ENCODE measurements around the gene MATN4. TPM values are rescaled to one million over a fixed set of nuclear protein-coding genes. Genes with fewer than 3 reads are reported as not detected.

The MATN4 gene
- total and polyA plus RNA-seq, 12 donors, result 0.06 to 0.28 (median 0.24) TPM; not detected in 9

DNA sequence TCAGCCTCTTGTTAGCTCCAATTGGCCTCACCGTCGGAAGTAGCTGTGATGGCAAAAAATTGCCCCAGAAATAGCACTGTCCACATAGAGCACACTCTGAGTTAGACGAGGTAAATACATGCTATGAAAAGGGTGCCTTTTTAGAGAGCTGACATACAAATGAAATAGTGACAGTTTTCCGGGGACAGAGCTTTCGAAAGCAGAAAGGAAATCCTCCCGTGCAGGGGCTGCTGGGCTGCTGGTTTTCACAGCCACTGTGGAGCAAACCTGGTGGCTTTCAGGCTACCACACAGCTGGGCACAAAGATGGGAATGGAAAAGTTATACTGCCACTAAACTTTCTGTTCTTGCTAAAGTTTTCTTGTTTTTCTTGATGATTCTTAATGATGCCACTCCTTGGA lies 62.0 kb downstream of the MATN4 start:
- intact Hi-C loops (cut with DNase I), result no loop called here
- H3K36me3 ChIP-seq, result no peaks in the 10 kb centered on the region
- H3K4me1 ChIP-seq, result no peaks in the 10 kb centered on the region
- DNase-seq, result no peak
- ATAC-seq, result no peak
- no peak overlapping the region for H3K4me3 ChIP-seq
- peaks cover 0 to 75% (median 53%) of the 10 kb centered on the region in 7 donors for H3K27me3 ChIP-seq
- H3K27ac ChIP-seq, result no peak overlapping the region
- WGBS, 2 donors, result 45 to 48% methylated on average over 6 of the region's 6 CpGs
- TF ChIP-seq, protein P1, sequence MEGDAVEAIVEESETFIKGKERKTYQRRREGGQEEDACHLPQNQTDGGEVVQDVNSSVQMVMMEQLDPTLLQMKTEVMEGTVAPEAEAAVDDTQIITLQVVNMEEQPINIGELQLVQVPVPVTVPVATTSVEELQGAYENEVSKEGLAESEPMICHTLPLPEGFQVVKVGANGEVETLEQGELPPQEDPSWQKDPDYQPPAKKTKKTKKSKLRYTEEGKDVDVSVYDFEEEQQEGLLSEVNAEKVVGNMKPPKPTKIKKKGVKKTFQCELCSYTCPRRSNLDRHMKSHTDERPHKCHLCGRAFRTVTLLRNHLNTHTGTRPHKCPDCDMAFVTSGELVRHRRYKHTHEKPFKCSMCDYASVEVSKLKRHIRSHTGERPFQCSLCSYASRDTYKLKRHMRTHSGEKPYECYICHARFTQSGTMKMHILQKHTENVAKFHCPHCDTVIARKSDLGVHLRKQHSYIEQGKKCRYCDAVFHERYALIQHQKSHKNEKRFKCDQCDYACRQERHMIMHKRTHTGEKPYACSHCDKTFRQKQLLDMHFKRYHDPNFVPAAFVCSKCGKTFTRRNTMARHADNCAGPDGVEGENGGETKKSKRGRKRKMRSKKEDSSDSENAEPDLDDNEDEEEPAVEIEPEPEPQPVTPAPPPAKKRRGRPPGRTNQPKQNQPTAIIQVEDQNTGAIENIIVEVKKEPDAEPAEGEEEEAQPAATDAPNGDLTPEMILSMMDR (IDR thresholded peaks at IDR 0.05), result no peak
- H3K9me3 ChIP-seq, result no peaks in the 10 kb centered on the region

Other genes starting within 250 kb of the MATN4 start
- under 1 TPM in 1 of 10 donors, not detected in 9; 0.09 TPM for gene KCNS1, start 207.2 kb downstream of the MATN4 start, total RNA-seq
- gene KCNS1, start 207.2 kb downstream of the MATN4 start, polyA plus RNA-seq, result under 1 TPM in 1 of 2 donors, not detected in 1; 0.04 TPM
- gene WFDC5, start 193.1 kb downstream of the MATN4 start, total RNA-seq, result not detected
- gene WFDC5, start 193.1 kb downstream of the MATN4 start, polyA plus RNA-seq, result not detected
- not detected for gene WFDC12, start 183.8 kb downstream of the MATN4 start, total RNA-seq
- not detected for gene WFDC12, start 183.8 kb downstream of the MATN4 start, polyA plus RNA-seq
- gene PI3, start 133.4 kb downstream of the MATN4 start, total RNA-seq, result 1 to 10 TPM in 1 of 10 donors, under 1 TPM in 1, not detected in 8; 0.57 to 1.9 TPM
- under 1 TPM in 1 of 2 donors, not detected in 1; 0.67 TPM for gene PI3, start 133.4 kb downstream of the MATN4 start, polyA plus RNA-seq
- not detected for gene SEMG1, start 101.3 kb downstream of the MATN4 start, total RNA-seq
- gene SEMG1, start 101.3 kb downstream of the MATN4 start, polyA plus RNA-seq, result not detected
- not detected for gene SEMG2, start 86.9 kb downstream of the MATN4 start, total RNA-seq
- not detected for gene SEMG2, start 86.9 kb downstream of the MATN4 start, polyA plus RNA-seq
- gene SLPI, start 53.7 kb downstream of the MATN4 start, total RNA-seq, result 1 to 10 TPM in 4 of 10 donors, under 1 TPM in 2, not detected in 4; 0.43 to 5.1 (median 1.2) TPM
- gene SLPI, start 53.7 kb downstream of the MATN4 start, polyA plus RNA-seq, result 1 to 10 TPM; 2.6 to 2.9 TPM
- not detected for gene RBPJL, start 1.5 kb downstream of the MATN4 start, total RNA-seq
- gene RBPJL, start 1.5 kb downstream of the MATN4 start, polyA plus RNA-seq, result under 1 TPM in 1 of 2 donors, not detected in 1; 0.06 TPM
- gene SDC4, start 40.1 kb upstream of the MATN4 start, total RNA-seq, result 100 to 1,000 TPM in 5 of 10 donors, 10 to 100 TPM in 5; 66.9 to 161 (median 102) TPM
- gene SDC4, start 40.1 kb upstream of the MATN4 start, polyA plus RNA-seq, result 10 to 100 TPM; 48.4 to 64.5 TPM
- 10 to 100 TPM; 13.9 to 27.9 (median 18.2) TPM for gene SYS1, start 54.9 kb upstream of the MATN4 start, total RNA-seq
- gene SYS1, start 54.9 kb upstream of the MATN4 start, polyA plus RNA-seq, result 10 to 100 TPM; 11.7 to 34.5 TPM
- gene TP53TG5, start 70.0 kb upstream of the MATN4 start, total RNA-seq, result 1 to 10 TPM in 8 of 10 donors, under 1 TPM in 2; 0.59 to 2.4 (median 1.3) TPM
- gene TP53TG5, start 70.0 kb upstream of the MATN4 start, polyA plus RNA-seq, result 1 to 10 TPM in 1 of 2 donors, under 1 TPM in 1; 0.43 to 1.1 TPM
- 100 to 1,000 TPM; 284 to 676 (median 334) TPM for gene DBNDD2, start 100.0 kb upstream of the MATN4 start, total RNA-seq
- gene DBNDD2, start 100.0 kb upstream of the MATN4 start, polyA plus RNA-seq, result 100 to 1,000 TPM; 353 to 381 TPM
- gene PIGT, start 107.8 kb upstream of the MATN4 start, total RNA-seq, result 100 to 1,000 TPM; 130 to 221 (median 144) TPM
- gene PIGT, start 107.8 kb upstream of the MATN4 start, polyA plus RNA-seq, result 100 to 1,000 TPM in 1 of 2 donors, 10 to 100 TPM in 1; 72.9 to 155 TPM
- gene WFDC2, start 161.5 kb upstream of the MATN4 start, total RNA-seq, result 1 to 10 TPM in 1 of 10 donors, under 1 TPM in 3, not detected in 6; 0.44 to 1.6 (median 0.53) TPM
- under 1 TPM; 0.55 to 0.66 TPM for gene WFDC2, start 161.5 kb upstream of the MATN4 start, polyA plus RNA-seq
- gene SPINT3, start 207.3 kb upstream of the MATN4 start, total RNA-seq, result not detected
- gene SPINT3, start 207.3 kb upstream of the MATN4 start, polyA plus RNA-seq, result not detected
- not detected for gene WFDC6, start 231.2 kb upstream of the MATN4 start, total RNA-seq
- gene WFDC6, start 231.2 kb upstream of the MATN4 start, polyA plus RNA-seq, result not detected
- not detected for gene EPPIN, start 239.1 kb upstream of the MATN4 start, total RNA-seq
- not detected for gene EPPIN, start 239.1 kb upstream of the MATN4 start, polyA plus RNA-seq